Ovary (tissue), 3 donors: ENCODE data around the gene VIPR2.

Source experiments
- CTCF ChIP-seq, 3 donors: fragments of 450-650 bp in 2 of 3; fragments of 200-600 bp in 1 of 3; IDR thresholded peaks; one replicate each; pipeline versions ENCODE4 v1.5.1 to v1.8.0; 2016 to 2022; ENCODE audit warnings: antibody characterized with exemption in 3 of 3, mild to moderate bottlenecking in 1 of 3
- POLR2A ChIP-seq: fragments of 450-650 bp; IDR thresholded peaks from one replicate; pipeline ENCODE4 v1.6.1; 2017; ENCODE audit warnings: antibody characterized with exemption, mild to moderate bottlenecking, moderate library complexity
- donor health status: DM: no; HTN: no; CAD: no.

- TF ChIP-seq CTCF (IDR thresholded peaks at IDR 0.05) (no peak), POLR2A (no peak)
Observed at GRCh38 chr7:158995514-158995913, 149.2 kb downstream of the VIPR2 start.
